B cell (primary cell): ENCODE measurements around the gene IRX5. TPM values are rescaled to one million over a fixed set of nuclear protein-coding genes. Genes with fewer than 3 reads are reported as not detected.

Experiments used
- ATAC-seq: fragments of 200-7000 bp; cut with Tn5 transposase; one replicate; pipeline ENCODE4 v1.10.0; 2021; ENCODE audit warnings: low read depth, mild to moderate bottlenecking, moderate number of reproducible peaks, moderate library complexity
- CTCF ChIA-PET: fragments of 350-600 bp; sonication (Branson Sonifier 250); formaldehyde crosslinking; loops from one replicate; lab custom pipeline; 2021; ENCODE audit warnings: antibody characterized with exemption, inconsistent platforms; lab: Charles Lee
- POLR2A ChIA-PET: fragments of 350-600 bp; sonication (Branson Sonifier 250); formaldehyde crosslinking; loops from one replicate; lab custom pipeline; 2021; ENCODE audit warnings: antibody characterized with exemption; lab: Charles Lee
- DNase-seq: peaks from one replicate; pipeline ENCODE4 v3.0.0; 2013
- H2AFZ ChIP-seq: 2 replicates; pipeline ENCODE4 v1.6.1; 2012; ENCODE audit warnings: mild to moderate bottlenecking, low read depth, low read length; ENCODE audit not compliant: insufficient read depth, poor library complexity, severe bottlenecking
- H3K27ac ChIP-seq, 2 donors: 1 replicate in 1 of 2; 2 replicates in 1 of 2; pipeline ENCODE4 v1.5.1; 2012 to 2013; ENCODE audit warnings: low read length in 2 of 2, mild to moderate bottlenecking in 2 of 2, moderate library complexity in 1 of 2
- H3K27me3 ChIP-seq, 4 experiments: fragments of 200-600 bp in 1 of 4; sonication (generic) in 1 of 4; replicated peaks in 1 of 4; 1 replicate in 2 of 4; 2 replicates in 2 of 4; pipeline versions ENCODE4 v1.6.1 to v1.7.0; 2013 to 2016; ENCODE audit warnings: low read length in 3 of 4, mild to moderate bottlenecking in 2 of 4, mixed read lengths in 1 of 4, moderate library complexity in 1 of 4; ENCODE audit not compliant: insufficient read depth in 4 of 4, control insufficient read depth in 3 of 4; ENCODE audit errors: control extremely low read depth in 1 of 4
- H3K36me3 ChIP-seq, 2 experiments: replicated peaks in 1 of 2; 1 replicate in 1 of 2; 2 replicates in 1 of 2; pipeline versions ENCODE4 v1.6.1 to v1.7.1; 2013; ENCODE audit warnings: low read length in 1 of 2; ENCODE audit not compliant: insufficient read depth in 2 of 2, control insufficient read depth in 1 of 2; ENCODE audit errors: control extremely low read depth in 1 of 2, extremely low read depth in 1 of 2
- H3K4me1 ChIP-seq, 2 donors: fragments of 200-600 bp in 1 of 2; sonication (generic) in 1 of 2; 1 replicate in 1 of 2; 2 replicates in 1 of 2; pipeline versions ENCODE4 v1.5.1 to v1.6.1; 2013 to 2017; ENCODE audit warnings: low read length in 2 of 2; ENCODE audit not compliant: control insufficient read depth in 2 of 2, insufficient read depth in 2 of 2
- H3K4me2 ChIP-seq: replicated peaks from 2 replicates; pipeline ENCODE3; 2012; ENCODE audit warnings: mild to moderate bottlenecking, low read depth, low read length; ENCODE audit not compliant: poor library complexity, severe bottlenecking
- H3K4me3 ChIP-seq, 5 experiments: fragments of 200-600 bp in 1 of 5; sonication (generic) in 1 of 5; 1 replicate in 3 of 5; 2 replicates in 2 of 5; pipeline versions ENCODE4 v1.5.1 to v1.7.0; 2011 to 2016; ENCODE audit warnings: low read length in 4 of 5, mild to moderate bottlenecking in 4 of 5, low read depth in 2 of 5, control low read depth in 1 of 5, moderate library complexity in 1 of 5; ENCODE audit not compliant: insufficient read depth in 1 of 5; ENCODE audit errors: control extremely low read depth in 1 of 5, extremely low read depth in 1 of 5
- H3K79me2 ChIP-seq: fragments of 200-600 bp; sonication (generic); one replicate; pipeline ENCODE4 v1.6.0; 2016; ENCODE audit warnings: low read length; ENCODE audit not compliant: control insufficient read depth, insufficient read depth
- H3K9ac ChIP-seq: fragments of 200-600 bp; sonication (generic); 2 replicates; pipeline ENCODE4 v1.6.1; 2017; ENCODE audit warnings: mild to moderate bottlenecking, low read length, moderate library complexity
- H3K9me3 ChIP-seq, 3 donors: one replicate each; pipeline versions ENCODE4 v1.6.1 to v1.7.1; 2013; ENCODE audit warnings: low read length in 2 of 3; ENCODE audit not compliant: control insufficient read depth in 2 of 3, insufficient read depth in 1 of 3; ENCODE audit errors: control extremely low read depth in 1 of 3
- H4K20me1 ChIP-seq: 2 replicates; pipeline ENCODE4 v1.6.0; 2012; ENCODE audit warnings: mild to moderate bottlenecking, low read length; ENCODE audit not compliant: insufficient read depth, control insufficient read depth, poor library complexity, severe bottlenecking
- H3K27ac Mint-ChIP-seq: one replicate; pipeline ENCODE4 v1.8.0; 2021; ENCODE audit warnings: mixed read lengths
- H3K27me3 Mint-ChIP-seq: one replicate; pipeline ENCODE4 v1.8.0; 2021; ENCODE audit warnings: mixed read lengths
- H3K4me1 Mint-ChIP-seq: one replicate; pipeline ENCODE4 v1.8.0; 2021; ENCODE audit warnings: mixed read lengths
- H3K4me3 Mint-ChIP-seq: one replicate; pipeline ENCODE4 v1.8.0; 2021; ENCODE audit warnings: mixed read lengths
- H3K9me3 Mint-ChIP-seq: one replicate; pipeline ENCODE4 v1.8.0; 2022; ENCODE audit warnings: mixed read lengths; ENCODE audit not compliant: insufficient read depth
- EZH2 ChIP-seq: IDR thresholded peaks from 2 replicates; pipeline ENCODE4 v1.6.1; 2012; ENCODE audit warnings: borderline replicate concordance, low read depth, mild to moderate bottlenecking, moderate library complexity, low read length; ENCODE audit not compliant: insufficient read depth, poor library complexity, severe bottlenecking
- WGBS: methylation state at CpG from one replicate; pipeline ENCODE4 v1.1.5; 2013; ENCODE audit warnings: missing lambda C conversion rate; ENCODE audit not compliant: insufficient coverage; 5-methylcytosine and 5-hydroxymethylcytosine counted together
- intact Hi-C: fragments of 100-400 bp; cut with micrococcal nuclease; formaldehyde crosslinking; loops from one replicate; pipeline ENCODE4 v1.10.0; 2022
- polyA plus RNA-seq: library from polyadenylated mRNA; depleted of rRNA; stranded (reverse); fragments of >200 nt; gene quantifications from 2 replicates; pipeline ENCODE4 v1.2.3, GENCODE V29; 2012
- total RNA-seq, 2 donors: library from RNA; stranded (reverse); fragments of 120-200 nt in 1 of 2; gene quantifications; 1 replicate in 1 of 2; 2 replicates in 1 of 2; pipeline versions ENCODE4 v1.2.3 to v1.2.4, GENCODE V29; 2013 to 2022
- TF ChIP-seq, protein P1 (sequence below): fragments of 200-600 bp; IDR thresholded peaks from one replicate; pipeline ENCODE4 v1.8.0; 2022; ENCODE audit warnings: antibody characterized with exemption, mild to moderate bottlenecking

The IRX5 gene
- total and polyA plus RNA-seq, 2 donors (not counting 1 experiment from before 2014, with no cell fraction given) = not detected

DNA sequence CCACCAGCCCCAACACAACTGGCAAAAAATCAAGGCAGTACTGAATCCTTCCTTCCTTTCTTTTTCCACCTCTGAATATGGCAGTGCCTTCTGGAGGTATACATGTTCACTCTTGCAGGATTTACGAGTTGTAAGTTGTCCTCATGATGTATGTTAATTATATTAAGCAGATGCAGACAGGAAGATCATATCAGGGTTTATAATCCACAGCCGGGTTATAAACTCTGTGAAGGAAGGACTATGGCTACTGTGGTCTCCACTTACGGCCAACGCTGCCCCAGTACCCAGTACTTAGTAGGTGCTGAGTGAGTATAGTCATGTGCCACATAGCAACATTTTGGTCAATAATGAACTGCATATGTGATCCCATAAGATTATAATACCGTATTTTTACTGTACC lies 19.6 kb upstream of the IRX5 start:
- H3K4me1 Mint-ChIP-seq = no peaks in the 10 kb centered on the region
- Histone ChIP-seq H3K4me3 (no peak overlapping the region), H2AFZ (no peak overlapping the region), H3K4me1 (no peaks in the 10 kb centered on the region), H3K4me2 (no peak overlapping the region), H4K20me1 (no peaks in the 10 kb centered on the region), H3K27ac (no peak overlapping the region), H3K9ac (no peak overlapping the region), H3K79me2 (no peaks in the 10 kb centered on the region), H3K27me3 (no peaks in the 10 kb centered on the region), H3K9me3 (peaks cover 0 to 4% (median 0%) of the 10 kb centered on the region in 3 donors), H3K36me3 (no peaks in the 10 kb centered on the region)
- TF ChIP-seq, protein P1, sequence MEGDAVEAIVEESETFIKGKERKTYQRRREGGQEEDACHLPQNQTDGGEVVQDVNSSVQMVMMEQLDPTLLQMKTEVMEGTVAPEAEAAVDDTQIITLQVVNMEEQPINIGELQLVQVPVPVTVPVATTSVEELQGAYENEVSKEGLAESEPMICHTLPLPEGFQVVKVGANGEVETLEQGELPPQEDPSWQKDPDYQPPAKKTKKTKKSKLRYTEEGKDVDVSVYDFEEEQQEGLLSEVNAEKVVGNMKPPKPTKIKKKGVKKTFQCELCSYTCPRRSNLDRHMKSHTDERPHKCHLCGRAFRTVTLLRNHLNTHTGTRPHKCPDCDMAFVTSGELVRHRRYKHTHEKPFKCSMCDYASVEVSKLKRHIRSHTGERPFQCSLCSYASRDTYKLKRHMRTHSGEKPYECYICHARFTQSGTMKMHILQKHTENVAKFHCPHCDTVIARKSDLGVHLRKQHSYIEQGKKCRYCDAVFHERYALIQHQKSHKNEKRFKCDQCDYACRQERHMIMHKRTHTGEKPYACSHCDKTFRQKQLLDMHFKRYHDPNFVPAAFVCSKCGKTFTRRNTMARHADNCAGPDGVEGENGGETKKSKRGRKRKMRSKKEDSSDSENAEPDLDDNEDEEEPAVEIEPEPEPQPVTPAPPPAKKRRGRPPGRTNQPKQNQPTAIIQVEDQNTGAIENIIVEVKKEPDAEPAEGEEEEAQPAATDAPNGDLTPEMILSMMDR = no peak
- no peak for TF ChIP-seq EZH2
- 80% methylated on average over 3 of the region's 5 CpGs for WGBS
- DNase-seq (no peak), ATAC-seq (no peak)
- POLR2A ChIA-PET = no interaction called here
- CTCF ChIA-PET = no interaction called here
- H3K4me3 Mint-ChIP-seq = no peak overlapping the region
- peaks cover 11% of the 10 kb centered on the region for H3K27me3 Mint-ChIP-seq
- no peaks in the 10 kb centered on the region for H3K9me3 Mint-ChIP-seq
- intact Hi-C loops = no loop called here
- no peak overlapping the region for H3K27ac Mint-ChIP-seq

DNA sequence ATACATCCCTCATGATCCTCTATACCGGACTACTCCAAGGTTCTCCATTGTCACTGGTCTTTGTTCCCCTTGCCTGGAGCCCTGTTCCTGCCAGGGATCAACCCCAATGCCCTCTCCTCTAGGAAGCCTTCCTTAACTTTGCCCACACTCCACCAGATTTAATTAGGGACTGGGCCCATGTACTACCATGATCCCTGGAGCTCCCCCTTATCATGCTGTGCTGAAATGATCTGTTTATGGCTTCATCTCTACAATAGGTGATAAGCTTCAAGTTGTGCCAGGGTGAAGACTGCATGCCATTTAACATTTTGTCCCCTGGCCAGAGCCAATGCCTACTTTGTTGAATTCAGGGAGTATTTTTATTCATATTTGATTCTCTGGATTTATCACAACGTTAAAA lies 17.9 kb upstream of the IRX5 start:
- Histone ChIP-seq H3K9me3 (peaks cover 0 to 4% (median 0%) of the 10 kb centered on the region in 3 donors), H3K4me2 (no peak overlapping the region), H4K20me1 (no peaks in the 10 kb centered on the region), H3K9ac (no peak overlapping the region), H2AFZ (no peak overlapping the region), H3K27ac (no peak overlapping the region), H3K4me1 (no peaks in the 10 kb centered on the region), H3K27me3 (no peaks in the 10 kb centered on the region), H3K4me3 (no peak overlapping the region), H3K36me3 (no peaks in the 10 kb centered on the region), H3K79me2 (no peaks in the 10 kb centered on the region)
- POLR2A ChIA-PET = no interaction called here
- DNase-seq (no peak), ATAC-seq (no peak)
- CTCF ChIA-PET = no interaction called here
- intact Hi-C loops = no loop called here
- Mint-ChIP-seq H3K4me3 (no peak overlapping the region), H3K9me3 (no peaks in the 10 kb centered on the region), H3K4me1 (no peaks in the 10 kb centered on the region), H3K27me3 (peaks cover 15% of the 10 kb centered on the region), H3K27ac (no peak overlapping the region)
- no peak for TF ChIP-seq EZH2
- TF ChIP-seq, protein P1 = no peak
- WGBS = 89% methylated on average over 1 of the region's 2 CpGs
